ENCODE data around the gene PIP5K1A. TPM values are rescaled to one million over a fixed set of nuclear protein-coding genes. Genes with fewer than 3 reads are reported as not detected.
"Not testable (repeated sequence)": the region's sequence is repeated elsewhere in the genome, so short reads cannot be mapped to it uniquely, and the experiment has no call there.

PIP5K1A gene
- total and polyA plus RNA-seq, 7 donors = 10.8 to 46.8 (median 31.7) TPM

GRCh38 chr1:151266821-151267220 lies 68.5 kb downstream of the PIP5K1A start:
- H3K36me3 ChIP-seq (ENCODE audit: insufficient read depth in 1 of 2, low read depth in 1 of 2) = peaks cover 4 to 98% of the 10 kb centered on the region in 2 donors
- no peak overlapping the region for H3K4me3 ChIP-seq
- no peaks in the 10 kb centered on the region for H3K27me3 ChIP-seq (ENCODE audit: insufficient read depth in 3 of 3, low read length in 2 of 3)
- no peaks in the 10 kb centered on the region for H3K9me3 ChIP-seq
- no peaks in the 10 kb centered on the region for H3K4me1 ChIP-seq
- intact Hi-C loops (cut with DNase I) = loop anchor here in 1 of 2 donors (5.0 kb wide), 1 partner anchor 825 kb away; no protein-coding TSS in a partner anchor
- DNase-seq (no peak), ATAC-seq (no peak)
- TF ChIP-seq CTCF (IDR thresholded peaks at IDR 0.05) = no peak
- 75 to 80% (median 79%) methylated on average over 8 of the region's 8 CpGs for WGBS, 3 donors
- H3K27ac ChIP-seq = no peak overlapping the region

- intact Hi-C loops (cut with DNase I) = loop anchor here in 1 of 2 donors (5.0 kb wide), 1 partner anchor 825 kb away; no protein-coding TSS in a partner anchor
- no peak overlapping the region for H3K27ac ChIP-seq
- ATAC-seq (no peak), DNase-seq (no peak)
- H3K36me3 ChIP-seq (ENCODE audit: insufficient read depth in 1 of 2, low read depth in 1 of 2) = peaks cover under 1 to 95% of the 10 kb centered on the region in 2 donors
- no peaks in the 10 kb centered on the region for H3K4me1 ChIP-seq
- TF ChIP-seq CTCF (IDR thresholded peaks at IDR 0.05) = no peak
- H3K27me3 ChIP-seq (ENCODE audit: insufficient read depth in 3 of 3, low read length in 2 of 3) = no peaks in the 10 kb centered on the region
- WGBS, 3 donors = 73 to 81% (median 74%) methylated on average over 4 of the region's 4 CpGs
- H3K9me3 ChIP-seq = no peaks in the 10 kb centered on the region
- no peak overlapping the region for H3K4me3 ChIP-seq
These were observed 69.4 kb downstream of the PIP5K1A start for GRCh38 chr1:151267760-151268159.

GRCh38 chr1:151273924-151274466 lies 75.6 kb downstream of the PIP5K1A start:
- Histone ChIP-seq H3K27me3 (ENCODE audit: insufficient read depth in 3 of 3, low read length in 2 of 3) (no peaks in the 10 kb centered on the region), H3K4me3 (no peak overlapping the region), H3K4me1 (no peaks in the 10 kb centered on the region), H3K9me3 (no peaks in the 10 kb centered on the region), H3K36me3 (ENCODE audit: insufficient read depth in 1 of 2, low read depth in 1 of 2) (peaks cover 0 to 46% of the 10 kb centered on the region in 2 donors), H3K27ac (no peak overlapping the region)
- TF ChIP-seq CTCF (IDR thresholded peaks at IDR 0.05) = no peak
- ATAC-seq (no peak), DNase-seq (no peak)
- intact Hi-C loops (cut with DNase I) = no loop called here
- WGBS, 3 donors = 71 to 74% (median 74%) methylated on average over 3 of the region's 3 CpGs

- not testable (repeated sequence) for ATAC-seq
These were observed 77.0 kb downstream of the PIP5K1A start for GRCh38 chr1:151275341-151275740.

GRCh38 chr1:151277249-151277648 lies 78.9 kb downstream of the PIP5K1A start:
- ATAC-seq = no peak
- Histone ChIP-seq H3K27me3 (ENCODE audit: insufficient read depth in 3 of 3, low read length in 2 of 3) (no peaks in the 10 kb centered on the region), H3K9me3 (no peaks in the 10 kb centered on the region), H3K4me3 (no peak overlapping the region), H3K4me1 (peaks cover 4% of the 10 kb centered on the region), H3K36me3 (ENCODE audit: insufficient read depth in 1 of 2, low read depth in 1 of 2) (peaks cover 0 to 19% of the 10 kb centered on the region in 2 donors), H3K27ac (no peak overlapping the region)
- intact Hi-C loops (cut with DNase I) = no loop called here
- 74 to 80% (median 80%) methylated on average over 2 of the region's 2 CpGs for WGBS, 3 donors
- no peak for TF ChIP-seq CTCF (IDR thresholded peaks at IDR 0.05)
- no peak for DNase-seq

More at GRCh38 chr1:151275341-151275740, 77.0 kb downstream of the PIP5K1A start:
- H3K9me3 ChIP-seq; H3K4me1 ChIP-seq; H3K4me3 ChIP-seq; intact Hi-C loops (cut with DNase I); DNase-seq; H3K27ac ChIP-seq; H3K27me3 ChIP-seq (ENCODE audit: insufficient read depth in 3 of 3, low read length in 2 of 3): not testable (repeated sequence)
- H3K36me3 ChIP-seq (ENCODE audit: insufficient read depth in 1 of 2, low read depth in 1 of 2) = peaks cover 0 to 35% of the 10 kb centered on the region in 2 donors
- WGBS, 3 donors = 87 to 94% (median 89%) methylated on average over 5 of the region's 5 CpGs
